GM19238 (cell line): Measurements from ENCODE around the gene FCHSD2.
"Not testable (repeated sequence)": the region's sequence is repeated elsewhere in the genome, so short reads cannot be mapped to it uniquely, and the experiment has no call there.

Experiments used
- DNase-seq: peaks from one replicate; pipeline ENCODE4 v3.0.0; 2011; ENCODE audit warnings: low spot score; ENCODE audit not compliant: insufficient read length

The FCHSD2 gene

GRCh38 chr11:72932132-72932570 is 210.0 kb downstream of the FCHSD2 start:
- DNase-seq: no peak

- no peak for DNase-seq
Measured at GRCh38 chr11:72930008-72930407, 212.1 kb downstream of the FCHSD2 start.

- no peak for DNase-seq
Measured at GRCh38 chr11:72929256-72929655, 212.9 kb downstream of the FCHSD2 start.

GRCh38 chr11:72927380-72927779 is 214.7 kb downstream of the FCHSD2 start:
- no peak for DNase-seq

GRCh38 chr11:72926076-72926475 is 216.0 kb downstream of the FCHSD2 start:
- no peak for DNase-seq

- DNase-seq: no peak
Measured at GRCh38 chr11:72925656-72926055, 216.5 kb downstream of the FCHSD2 start.

GRCh38 chr11:72924568-72925190 is 217.4 kb downstream of the FCHSD2 start:
- no peak for DNase-seq

- no peak for DNase-seq
Measured at GRCh38 chr11:72921028-72921716, 220.9 kb downstream of the FCHSD2 start.

GRCh38 chr11:72920001-72920400 is 222.1 kb downstream of the FCHSD2 start:
- DNase-seq: no peak

GRCh38 chr11:72918851-72919250 is 223.3 kb downstream of the FCHSD2 start:
- DNase-seq: no peak

GRCh38 chr11:72912253-72912652 is 229.9 kb downstream of the FCHSD2 start:
- DNase-seq: no peak

- not testable (repeated sequence) for DNase-seq
Measured at GRCh38 chr11:72909558-72910388, 232.3 kb downstream of the FCHSD2 start.

- no peak for DNase-seq
Measured at GRCh38 chr11:72908032-72908676, 234.0 kb downstream of the FCHSD2 start.

GRCh38 chr11:72904016-72904415 is 238.1 kb downstream of the FCHSD2 start:
- DNase-seq: no peak

- DNase-seq: no peak
Measured at GRCh38 chr11:72901374-72901773, 240.7 kb downstream of the FCHSD2 start.

GRCh38 chr11:72900013-72900412 is 242.1 kb downstream of the FCHSD2 start:
- DNase-seq: no peak

GRCh38 chr11:72899238-72899637 is 242.9 kb downstream of the FCHSD2 start:
- no peak for DNase-seq

GRCh38 chr11:72897506-72897905 is 244.6 kb downstream of the FCHSD2 start:
- no peak for DNase-seq

GRCh38 chr11:72896431-72896830 is 245.7 kb downstream of the FCHSD2 start:
- no peak for DNase-seq

- no peak for DNase-seq
Measured at GRCh38 chr11:72890881-72891280, 251.2 kb downstream of the FCHSD2 start.

GRCh38 chr11:72886619-72887018 is 255.5 kb downstream of the FCHSD2 start:
- DNase-seq: no peak
